ENCODE data around the gene HDLBP. TPM values are rescaled to one million over a fixed set of nuclear protein-coding genes. Genes with fewer than 3 reads are reported as not detected.

The HDLBP gene
- total RNA-seq, 1 donor: 929 TPM

DNA sequence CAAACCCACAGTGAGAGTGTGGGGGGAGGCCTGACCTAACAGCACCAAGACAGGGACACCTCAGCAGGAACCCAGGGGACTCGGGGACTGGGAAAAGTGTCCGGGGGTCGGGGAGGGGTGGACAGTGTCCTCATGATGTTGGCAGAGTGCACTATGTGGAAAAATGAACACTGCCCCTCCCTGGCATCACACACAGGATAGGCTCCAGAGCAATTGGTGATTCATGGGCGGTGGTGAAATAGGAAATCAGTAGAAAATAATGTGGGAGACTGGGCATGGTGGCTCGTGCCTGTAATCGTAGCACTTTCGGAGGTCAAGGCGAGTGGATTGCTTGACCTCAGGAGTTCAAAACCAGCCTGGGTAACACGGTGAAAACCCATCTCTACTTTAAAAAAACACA is 130.6 kb downstream of the HDLBP start:
- TF ChIP-seq, protein P1, sequence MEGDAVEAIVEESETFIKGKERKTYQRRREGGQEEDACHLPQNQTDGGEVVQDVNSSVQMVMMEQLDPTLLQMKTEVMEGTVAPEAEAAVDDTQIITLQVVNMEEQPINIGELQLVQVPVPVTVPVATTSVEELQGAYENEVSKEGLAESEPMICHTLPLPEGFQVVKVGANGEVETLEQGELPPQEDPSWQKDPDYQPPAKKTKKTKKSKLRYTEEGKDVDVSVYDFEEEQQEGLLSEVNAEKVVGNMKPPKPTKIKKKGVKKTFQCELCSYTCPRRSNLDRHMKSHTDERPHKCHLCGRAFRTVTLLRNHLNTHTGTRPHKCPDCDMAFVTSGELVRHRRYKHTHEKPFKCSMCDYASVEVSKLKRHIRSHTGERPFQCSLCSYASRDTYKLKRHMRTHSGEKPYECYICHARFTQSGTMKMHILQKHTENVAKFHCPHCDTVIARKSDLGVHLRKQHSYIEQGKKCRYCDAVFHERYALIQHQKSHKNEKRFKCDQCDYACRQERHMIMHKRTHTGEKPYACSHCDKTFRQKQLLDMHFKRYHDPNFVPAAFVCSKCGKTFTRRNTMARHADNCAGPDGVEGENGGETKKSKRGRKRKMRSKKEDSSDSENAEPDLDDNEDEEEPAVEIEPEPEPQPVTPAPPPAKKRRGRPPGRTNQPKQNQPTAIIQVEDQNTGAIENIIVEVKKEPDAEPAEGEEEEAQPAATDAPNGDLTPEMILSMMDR (IDR thresholded peaks at IDR 0.05; ENCODE audit: insufficient read depth, low read length): no peak
- no peak for DNase-seq (ENCODE audit: low read depth)
- no peak overlapping the region for H3K4me3 ChIP-seq (ENCODE audit: low read depth, low read length)

DNA sequence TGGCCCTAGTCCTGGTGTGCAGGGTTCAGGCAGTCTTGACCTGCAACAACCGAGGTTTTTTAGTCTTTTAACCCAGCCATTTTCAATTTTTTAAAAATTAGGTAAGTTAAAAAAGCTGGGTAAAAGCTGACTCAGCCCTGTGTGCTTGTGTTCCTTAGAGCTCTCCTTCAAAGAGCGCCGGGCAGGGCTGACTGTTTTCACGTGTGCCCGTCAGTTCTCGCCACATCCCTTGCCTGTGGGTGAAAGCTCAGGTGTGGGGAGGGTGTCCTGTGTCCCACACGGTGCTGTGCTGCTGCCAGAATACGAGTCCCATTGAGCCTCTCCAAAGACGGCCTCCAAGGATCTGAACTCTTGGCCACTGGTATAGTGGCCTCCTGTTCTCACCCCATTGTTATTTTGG is 132.3 kb downstream of the HDLBP start:
- DNase-seq (ENCODE audit: low read depth): no peak
- TF ChIP-seq, protein P1 (IDR thresholded peaks at IDR 0.05; ENCODE audit: insufficient read depth, low read length): no peak
- no peak overlapping the region for H3K4me3 ChIP-seq (ENCODE audit: low read depth, low read length)

DNA sequence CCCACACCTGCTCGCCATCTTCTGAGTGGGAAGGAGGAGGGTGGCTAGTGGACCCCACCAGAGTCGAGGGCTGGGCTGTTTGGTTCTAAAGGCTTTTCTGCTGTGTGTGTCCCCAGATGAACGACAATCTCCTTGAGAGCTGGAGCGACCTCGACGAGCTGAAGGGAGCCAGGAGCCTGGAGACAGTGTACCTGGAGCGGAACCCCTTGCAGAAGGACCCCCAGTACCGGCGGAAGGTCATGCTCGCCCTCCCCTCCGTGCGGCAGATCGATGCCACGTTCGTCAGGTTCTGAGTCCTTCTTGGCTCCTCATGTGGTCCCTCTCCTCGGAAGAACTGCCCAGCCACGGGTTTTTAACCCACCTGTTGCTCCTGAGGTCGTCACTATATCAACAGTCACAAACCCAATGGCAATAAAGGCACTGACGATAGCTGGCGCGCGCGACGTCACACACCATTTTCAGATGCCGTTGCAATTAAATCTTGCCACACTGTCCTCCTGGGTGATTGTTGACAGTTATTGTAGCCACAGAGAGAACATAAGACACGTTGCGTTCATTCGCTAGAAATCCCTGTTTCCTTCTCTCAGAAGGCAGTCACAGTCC is 132.8 kb downstream of the HDLBP start:
- no peak overlapping the region for H3K4me3 ChIP-seq (ENCODE audit: low read depth, low read length)
- DNase-seq (ENCODE audit: low read depth): no peak
- TF ChIP-seq, protein P1 (IDR thresholded peaks at IDR 0.05; ENCODE audit: insufficient read depth, low read length): no peak

DNA sequence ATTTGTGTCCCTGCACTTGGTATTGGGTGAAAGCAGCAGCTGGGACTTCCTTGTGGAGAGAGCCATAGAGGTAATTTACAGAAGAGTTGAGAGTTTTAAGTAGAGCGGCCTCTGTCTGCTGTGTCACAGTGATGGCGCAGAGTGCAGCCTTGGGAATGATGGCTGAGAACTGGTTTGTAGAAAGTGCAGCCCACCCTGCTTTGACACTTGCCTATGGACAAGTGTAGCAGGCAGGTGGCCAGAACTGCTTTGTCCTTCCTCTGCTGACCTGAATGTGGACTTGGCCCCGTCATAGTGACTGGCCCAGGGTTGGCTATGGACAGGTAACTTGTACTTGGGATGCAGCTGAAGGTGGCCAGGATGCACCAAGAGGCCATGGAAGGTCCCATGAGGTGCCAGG is 133.3 kb downstream of the HDLBP start:
- no peak overlapping the region for H3K4me3 ChIP-seq (ENCODE audit: low read depth, low read length)
- DNase-seq (ENCODE audit: low read depth): no peak
- TF ChIP-seq, protein P1 (IDR thresholded peaks at IDR 0.05; ENCODE audit: insufficient read depth, low read length): no peak

DNA sequence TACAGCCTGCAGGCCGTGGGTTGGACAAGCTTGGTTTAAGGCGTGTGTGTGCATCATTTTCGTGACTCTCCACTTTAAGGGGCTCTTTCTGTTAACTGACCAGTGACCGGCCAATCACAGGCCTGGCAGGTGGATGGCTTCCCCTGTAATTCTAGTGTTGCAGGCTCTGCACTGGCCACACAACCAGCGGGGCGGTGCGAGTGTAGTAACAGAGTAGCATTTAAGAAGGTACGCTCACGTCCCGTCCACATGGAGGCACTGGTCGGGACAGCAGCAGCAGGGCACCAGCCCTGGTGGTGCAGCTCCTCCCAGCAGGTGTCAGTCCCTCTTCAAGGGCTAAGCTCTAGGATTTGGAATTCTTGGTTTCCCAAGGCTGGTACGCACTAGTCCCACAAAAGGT is 135.0 kb downstream of the HDLBP start:
- H3K4me3 ChIP-seq (ENCODE audit: low read depth, low read length): no peak overlapping the region
- TF ChIP-seq, protein P1 (IDR thresholded peaks at IDR 0.05; ENCODE audit: insufficient read depth, low read length): no peak
- no peak for DNase-seq (ENCODE audit: low read depth)

DNA sequence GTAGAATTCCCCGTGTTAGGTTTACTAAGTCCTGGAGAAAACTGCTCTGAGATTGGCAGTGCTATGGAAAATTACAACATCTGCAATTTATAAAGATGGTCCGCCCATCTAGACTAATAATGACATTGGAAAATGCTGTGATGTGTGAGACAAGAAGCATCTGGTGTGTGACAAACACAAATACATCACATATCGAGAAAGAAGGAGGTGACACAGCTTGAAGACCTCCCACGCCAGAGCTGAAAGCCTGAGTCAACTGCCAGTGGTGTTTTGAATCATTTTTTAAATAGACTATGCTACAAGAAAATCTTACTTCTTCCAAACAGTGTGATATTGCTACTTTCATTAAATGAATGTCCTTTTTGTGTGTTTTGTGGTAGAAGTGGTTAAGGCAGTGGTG is 135.6 kb downstream of the HDLBP start:
- TF ChIP-seq, protein P1 (IDR thresholded peaks at IDR 0.05; ENCODE audit: insufficient read depth, low read length): no peak
- DNase-seq (ENCODE audit: low read depth): no peak
- no peak overlapping the region for H3K4me3 ChIP-seq (ENCODE audit: low read depth, low read length)

DNA sequence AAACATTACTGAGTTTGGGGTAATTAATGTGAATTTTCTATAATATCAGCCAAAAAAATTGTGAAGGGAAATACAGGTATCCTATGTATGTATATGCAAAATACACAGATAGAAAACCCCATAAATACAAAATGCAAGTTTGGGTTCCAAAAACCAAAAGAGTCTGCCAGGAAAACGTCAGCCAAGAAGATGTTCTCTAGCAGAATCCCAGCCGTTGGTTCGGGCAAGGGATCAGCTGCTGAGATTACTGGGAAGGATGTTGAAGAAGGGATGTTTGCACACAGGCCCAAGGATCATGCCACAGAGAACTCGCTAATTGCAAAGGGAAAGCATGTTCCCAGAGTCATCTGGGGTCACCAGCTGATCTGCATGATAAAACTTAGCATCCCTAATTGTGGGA is 136.5 kb downstream of the HDLBP start:
- H3K4me3 ChIP-seq (ENCODE audit: low read depth, low read length): no peak overlapping the region

More for the DNA sequence above, 136.5 kb downstream of the HDLBP start:
- DNase-seq (ENCODE audit: low read depth): no peak
- TF ChIP-seq, protein P1 (IDR thresholded peaks at IDR 0.05; ENCODE audit: insufficient read depth, low read length): no peak

Data from fibroblast of the aortic adventitia (primary cell).